GM12878 (cell line): ENCODE measurements around the gene USF3. TPM values are rescaled to one million over a fixed set of nuclear protein-coding genes. Genes with fewer than 3 reads are reported as not detected.

Experiments used
- ATAC-seq: fragments of 200-7000 bp; cut with Tn5 transposase; 3 replicates; pipeline ENCODE4 v1.9.1; 2020; ENCODE audit warnings: mild to moderate bottlenecking, moderate library complexity
- BruUV-seq: library from RNA; stranded (reverse); fragments of 400-500 nt; replicated peaks from 2 replicates; lab custom pipeline; 2021; lab: Mats Ljungman, UMichigan
- CTCF ChIA-PET: fragments of 300-600 bp; sonication (Branson Sonifier 250); formaldehyde crosslinking; extraction: SDS; loops from one replicate; lab custom pipeline; 2021; ENCODE audit warnings: inconsistent platforms; lab: Yijun Ruan, JAX
- POLR2A ChIA-PET: fragments of 350-600 bp; formaldehyde crosslinking; extraction: SDS; loops from one replicate; lab custom pipeline; 2021; ENCODE audit warnings: inconsistent platforms; lab: Charles Lee
- RAD21 ChIA-PET: fragments of 300-600 bp; sonication (Branson Sonifier 250); formaldehyde crosslinking; loops from one replicate; lab custom pipeline; 2023; ENCODE audit warnings: antibody characterized with exemption; ENCODE audit not compliant: unreplicated experiment; lab: Charles Lee
- SMC1A ChIA-PET: fragments of 300-600 bp; sonication (Branson Sonifier 250); formaldehyde crosslinking; loops from one replicate; lab custom pipeline; 2023; ENCODE audit not compliant: unreplicated experiment, uncharacterized antibody; lab: Charles Lee
- DNase-seq: peaks from one replicate; pipeline ENCODE4 v3.0.0-alpha.2; 2011; ENCODE audit warnings: low read depth, low spot score
- FAIRE-seq: peaks from 3 replicates; lab custom pipeline; 2011; peaks lifted over from hg19 to GRCh38; lab: Jason Lieb, UNC
- H2AFZ ChIP-seq: 2 replicates; pipeline ENCODE4 v1.6.0; 2011; ENCODE audit warnings: low read depth, low read length, control low read depth; ENCODE audit not compliant: control insufficient read depth
- H3K27ac ChIP-seq: 2 replicates; pipeline ENCODE4 v1.5.1; 2011; ENCODE audit warnings: control low read depth; ENCODE audit not compliant: control insufficient read depth, insufficient read depth
- H3K27me3 ChIP-seq, 2 experiments: replicated peaks in 1 of 2; 2 replicates each; pipeline versions ENCODE4 v1.6.0 to v1.6.1; 2011; ENCODE audit warnings: low read length in 1 of 2; ENCODE audit not compliant: control insufficient read depth in 2 of 2, insufficient read depth in 2 of 2
- H3K36me3 ChIP-seq, 2 experiments: 2 replicates each; pipeline ENCODE4 v1.5.1; 2011; ENCODE audit warnings: low read length in 1 of 2; ENCODE audit not compliant: control insufficient read depth in 2 of 2, insufficient read depth in 2 of 2
- H3K4me1 ChIP-seq: 2 replicates; pipeline ENCODE4 v1.6.1; 2011; ENCODE audit warnings: mild to moderate bottlenecking, low read length, moderate library complexity, mixed read lengths; ENCODE audit not compliant: control insufficient read depth, insufficient read depth
- H3K4me2 ChIP-seq: 2 replicates; pipeline ENCODE4 v1.6.0; 2011; ENCODE audit warnings: control low read depth; ENCODE audit not compliant: control insufficient read depth, insufficient read depth
- H3K4me3 ChIP-seq: fragments of 200-600 bp; sonication (generic); 2 replicates; pipeline ENCODE4 v1.5.1; 2016
- H3K79me2 ChIP-seq: 2 replicates; pipeline ENCODE4 v1.6.0; 2011; ENCODE audit warnings: low read length; ENCODE audit not compliant: control insufficient read depth, insufficient read depth
- H3K9ac ChIP-seq: 2 replicates; pipeline ENCODE4 v1.8.0; 2011; ENCODE audit warnings: low read length, control low read depth, mixed read lengths; ENCODE audit not compliant: control insufficient read depth, insufficient read depth
- H3K9me3 ChIP-seq: replicated peaks from 3 replicates; pipeline ENCODE4 v1.5.1; 2011; ENCODE audit warnings: mild to moderate bottlenecking, low read length; ENCODE audit not compliant: control insufficient read depth, insufficient read depth
- H4K20me1 ChIP-seq: 2 replicates; pipeline ENCODE4 v1.6.0; 2011; ENCODE audit not compliant: control insufficient read depth, insufficient read depth
- GABPA ChIP-seq: IDR thresholded peaks from 2 replicates; pipeline ENCODE4 v1.6.1; 2014; ENCODE audit warnings: antibody characterized with exemption, low read depth, mild to moderate bottlenecking, inconsistent platforms
- MEF2A ChIP-seq: IDR thresholded peaks from 2 replicates; pipeline ENCODE4 v1.6.1; 2011; ENCODE audit warnings: low read depth, mild to moderate bottlenecking, low read length, moderate library complexity; ENCODE audit not compliant: insufficient read depth
- NR2C1 ChIP-seq: fragments of 450-650 bp; IDR thresholded peaks from 2 replicates; pipeline ENCODE4 v1.6.1; 2017; ENCODE audit warnings: antibody characterized with exemption, mild to moderate bottlenecking, moderate library complexity
- PAX5 ChIP-seq: IDR thresholded peaks from 2 replicates; pipeline ENCODE4 v1.6.1; 2011; ENCODE audit warnings: low read depth, low read length, borderline replicate concordance
- SUZ12 ChIP-seq: fragments of 200-600 bp; sonication (generic); IDR thresholded peaks from one replicate; pipeline ENCODE4 v1.6.1; 2018; ENCODE audit warnings: antibody characterized with exemption, mild to moderate bottlenecking; ENCODE audit not compliant: unreplicated experiment
- TCF3 ChIP-seq: IDR thresholded peaks from 2 replicates; pipeline ENCODE4 v1.6.1; 2012; ENCODE audit warnings: low read depth, mild to moderate bottlenecking, low read length, borderline replicate concordance; ENCODE audit not compliant: insufficient read depth
- ZNF24 ChIP-seq: fragments of 450-650 bp; IDR thresholded peaks from 2 replicates; pipeline ENCODE4 v1.6.1; 2017; ENCODE audit warnings: antibody characterized with exemption, mild to moderate bottlenecking
- WGBS: methylation state at CpG from one replicate; pipeline ENCODE4 v1.1.6; 2016; ENCODE audit warnings: low lambda C conversion rate; ENCODE audit not compliant: insufficient replicate concordance, insufficient coverage; ENCODE audit errors: missing lambda C conversion rate; 5-methylcytosine and 5-hydroxymethylcytosine counted together
- in situ Hi-C: fragments of 300-500 bp; cut with MboI; formaldehyde crosslinking; loops from 9 replicates; pipeline ENCODE4 v1.14.3; 2018; ENCODE audit warnings: mixed read lengths
- intact Hi-C: fragments of 100-400 bp; cut with micrococcal nuclease; formaldehyde crosslinking; loops from one replicate; pipeline ENCODE4 v1.14.2; 2022; ENCODE audit not compliant: unreplicated experiment
- polyA plus RNA-seq, 11 experiments: library from polyadenylated mRNA; depleted of rRNA in 4 of 11; unstranded in 6 of 11; stranded (reverse) in 5 of 11; fragments of >200 nt; fragmentation: Nextera tagmentation in 4 of 11; fragmentation: Illumina TruSeq in 1 of 11; extraction: Ambion mirVana in 4 of 11; extraction: Trizol in 1 of 11; gene quantifications; 1 replicate in 1 of 11; 2 replicates in 10 of 11; pipeline versions ENCODE4 v1.2.1 to v1.2.3, GENCODE V29; 2011 to 2016; ENCODE audit warnings: inconsistent platforms in 2 of 11, missing spikeins in 2 of 11, low read depth in 1 of 11
- total RNA-seq, 4 experiments: library from RNA; depleted of rRNA in 3 of 4; stranded (reverse); fragments of >200 nt in 3 of 4; fragmentation: Illumina TruSeq in 1 of 4; extraction: Trizol in 1 of 4; gene quantifications; 2 replicates each; pipeline versions ENCODE4 v1.2.1 to v1.2.3, GENCODE V29; 2013 to 2021
- TF ChIP-seq, protein P1 (sequence below): IDR thresholded peaks from 2 replicates; pipeline ENCODE4 v1.6.1; 2011; ENCODE audit warnings: low read depth, mild to moderate bottlenecking, low read length, moderate library complexity, borderline replicate concordance; ENCODE audit errors: extremely low read depth
- TF ChIP-seq, protein P2 (sequence below): fragments of 450-650 bp; conservative IDR thresholded peaks from 2 replicates; pipeline ENCODE4 v1.6.1; 2017; ENCODE audit warnings: mild to moderate bottlenecking, moderate library complexity

Gene USF3
- total and polyA plus RNA-seq, 10 of the 15 experiments (the other 5 are each of a cell fraction or from before 2014, with no cell fraction given): 3.1 to 15.9 (median 7.8) TPM

DNA sequence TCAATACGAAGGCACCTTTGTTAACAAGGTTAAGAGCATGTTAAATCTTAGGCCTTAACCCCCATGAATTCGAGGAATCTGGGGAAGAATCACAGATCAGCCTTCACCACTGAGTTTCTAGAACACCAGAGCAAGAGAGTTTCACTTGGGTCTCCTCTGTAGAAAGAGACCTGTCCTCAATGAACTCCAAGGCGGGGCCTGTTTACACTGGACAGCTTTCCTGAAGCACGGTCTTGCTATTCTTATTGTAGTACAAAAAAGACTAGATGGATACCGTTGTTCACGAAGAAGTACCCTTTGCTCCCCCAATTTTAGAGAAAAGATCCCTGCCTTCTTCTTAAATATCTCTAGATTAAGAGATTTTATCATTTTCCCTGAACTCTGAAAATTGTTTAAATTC, 64.9 kb downstream of the USF3 start:
- H3K27me3 ChIP-seq: no peaks in the 10 kb centered on the region
- DNase-seq (no peak), FAIRE-seq (peak; percentile 18), ATAC-seq (no peak)
- SMC1A ChIA-PET: no interaction called here
- no peaks in the 10 kb centered on the region for H3K79me2 ChIP-seq
- peaks cover 8% of the 10 kb centered on the region for H3K4me1 ChIP-seq
- POLR2A ChIA-PET: interaction anchor here (0.6 kb wide), 1 partner anchor 77 kb away, joined by 6 read pairs; no protein-coding TSS in a partner anchor
- CTCF ChIA-PET: no interaction called here
- TF ChIP-seq TCF3 (no peak), GABPA (no peak), MEF2A (no peak), PAX5 (no peak), NR2C1 (no peak), ZNF24 (no peak), SUZ12 (no peak)
- TF ChIP-seq, protein P1, sequence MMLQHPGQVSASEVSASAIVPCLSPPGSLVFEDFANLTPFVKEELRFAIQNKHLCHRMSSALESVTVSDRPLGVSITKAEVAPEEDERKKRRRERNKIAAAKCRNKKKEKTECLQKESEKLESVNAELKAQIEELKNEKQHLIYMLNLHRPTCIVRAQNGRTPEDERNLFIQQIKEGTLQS: no peak
- TF ChIP-seq, protein P2, sequence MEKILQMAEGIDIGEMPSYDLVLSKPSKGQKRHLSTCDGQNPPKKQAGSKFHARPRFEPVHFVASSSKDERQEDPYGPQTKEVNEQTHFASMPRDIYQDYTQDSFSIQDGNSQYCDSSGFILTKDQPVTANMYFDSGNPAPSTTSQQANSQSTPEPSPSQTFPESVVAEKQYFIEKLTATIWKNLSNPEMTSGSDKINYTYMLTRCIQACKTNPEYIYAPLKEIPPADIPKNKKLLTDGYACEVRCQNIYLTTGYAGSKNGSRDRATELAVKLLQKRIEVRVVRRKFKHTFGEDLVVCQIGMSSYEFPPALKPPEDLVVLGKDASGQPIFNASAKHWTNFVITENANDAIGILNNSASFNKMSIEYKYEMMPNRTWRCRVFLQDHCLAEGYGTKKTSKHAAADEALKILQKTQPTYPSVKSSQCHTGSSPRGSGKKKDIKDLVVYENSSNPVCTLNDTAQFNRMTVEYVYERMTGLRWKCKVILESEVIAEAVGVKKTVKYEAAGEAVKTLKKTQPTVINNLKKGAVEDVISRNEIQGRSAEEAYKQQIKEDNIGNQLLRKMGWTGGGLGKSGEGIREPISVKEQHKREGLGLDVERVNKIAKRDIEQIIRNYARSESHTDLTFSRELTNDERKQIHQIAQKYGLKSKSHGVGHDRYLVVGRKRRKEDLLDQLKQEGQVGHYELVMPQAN: no peak
- H3K4me2 ChIP-seq: no peak overlapping the region
- H3K27ac ChIP-seq: no peak overlapping the region
- H3K4me3 ChIP-seq: no peak overlapping the region
- H3K9me3 ChIP-seq: no peaks in the 10 kb centered on the region
- H4K20me1 ChIP-seq: no peaks in the 10 kb centered on the region
- RAD21 ChIA-PET: interaction anchor here (0.8 kb wide), 1 partner anchor 110 kb away, joined by 5 read pairs; no protein-coding TSS in a partner anchor
- 95% methylated on average over 6 of the region's 6 CpGs for WGBS
- peaks cover 9 to 20% of the 10 kb centered on the region in 2 experiments; a peak in 3 of 4 replicates for H3K36me3 ChIP-seq
- intact Hi-C loops: no loop called here
- BruUV-seq: no TSS peak
- in situ Hi-C loops: no loop called here
- H2AFZ ChIP-seq: no peak overlapping the region
- no peak overlapping the region for H3K9ac ChIP-seq
